K562 (cell line): ENCODE results near the gene ESAM. TPM values are rescaled to one million over a fixed set of nuclear protein-coding genes. Genes with fewer than 3 reads are reported as not detected.
A peak's percentile ranks its signal among the peaks of the same experiment; 100 is the strongest.

Source experiments
- EGR1 ChIP-seq: fragments of 450-650 bp; conservative IDR thresholded peaks from 2 replicates; pipeline ENCODE4 v1.6.1; 2017; ENCODE audit warnings: mild to moderate bottlenecking
- ETS2 ChIP-seq: IDR thresholded peaks from 2 replicates; pipeline ENCODE4 v1.6.1; 2016; ENCODE audit warnings: borderline replicate concordance, missing genetic modification characterization, mild to moderate bottlenecking, moderate library complexity, missing compliant biosample characterization; ENCODE audit not compliant: poor library complexity, severe bottlenecking
- FUS ChIP-seq: fragments of 200-400 bp; formaldehyde crosslinking; optimal IDR thresholded peaks from 2 replicates; pipeline ENCODE3; 2017; ENCODE audit warnings: low read depth, low read length
- GATAD2A ChIP-seq: fragments of 450-650 bp; IDR thresholded peaks from 2 replicates; pipeline ENCODE4 v1.6.1; 2017
- HDAC1 ChIP-seq, 2 experiments: fragments of 450-650 bp; IDR thresholded peaks; 2 replicates each; pipeline ENCODE4 v1.6.1; 2016 to 2017; ENCODE audit warnings: inconsistent platforms in 1 of 2, mild to moderate bottlenecking in 1 of 2, moderate library complexity in 1 of 2
- HMGN3 ChIP-seq: IDR thresholded peaks from 2 replicates; pipeline ENCODE4 v1.6.1; 2011; ENCODE audit warnings: borderline replicate concordance, low read depth, mild to moderate bottlenecking, mixed read lengths, low read length; ENCODE audit not compliant: insufficient read length; ENCODE audit errors: extremely low read depth
- HOXB6 ChIP-seq: fragments of 250-450 bp; sonication (Bioruptor Pico); IDR thresholded peaks from 2 replicates; pipeline ENCODE4 v1.5.1; 2022; ENCODE audit warnings: mild to moderate bottlenecking, borderline replicate concordance
- IRF2 ChIP-seq: sonication (generic); formaldehyde crosslinking; IDR thresholded peaks from 2 replicates; pipeline ENCODE4 v1.8.1; 2022; ENCODE audit warnings: mild to moderate bottlenecking, missing genetic modification reagents
- JUNB ChIP-seq: fragments of 450-650 bp; formaldehyde crosslinking; conservative IDR thresholded peaks from 2 replicates; pipeline ENCODE4 v1.4.0; 2020; ENCODE audit warnings: mild to moderate bottlenecking
- KLF1 ChIP-seq: fragments of 450-650 bp; IDR thresholded peaks from 2 replicates; pipeline ENCODE4 v1.6.1; 2016; ENCODE audit warnings: missing genetic modification characterization, missing compliant biosample characterization
- SETDB1 ChIP-seq: IDR thresholded peaks from one replicate; pipeline ENCODE4 v1.6.1; 2012; ENCODE audit warnings: low read length, control low read depth, inconsistent platforms
- SMC3 ChIP-seq: conservative IDR thresholded peaks from 2 replicates; pipeline ENCODE4 v1.6.1; 2011; ENCODE audit warnings: low read depth, low read length, improper control_type of control experiment; ENCODE audit not compliant: insufficient read depth
- TEAD4 ChIP-seq, 2 experiments: sonication (generic) in 1 of 2; formaldehyde crosslinking in 1 of 2; IDR thresholded peaks; 2 replicates each; pipeline versions ENCODE4 v1.6.1 to v1.8.0; 2012 to 2022; ENCODE audit warnings: borderline replicate concordance in 1 of 2, inconsistent platforms in 1 of 2, low read length in 1 of 2, mild to moderate bottlenecking in 1 of 2, missing genetic modification reagents in 1 of 2
- ZC3H11A ChIP-seq: IDR thresholded peaks from 2 replicates; pipeline ENCODE4 v1.6.1; 2012; ENCODE audit warnings: low read depth, low read length, improper control_type of control experiment
- ZFP36 ChIP-seq: fragments of 150-350 bp; IDR thresholded peaks from 2 replicates; pipeline ENCODE4 v1.6.1; 2018; ENCODE audit warnings: low read length, low read depth; ENCODE audit not compliant: partially characterized antibody
- ZKSCAN3 ChIP-seq: fragments of 250-450 bp; sonication (Bioruptor Pico); IDR thresholded peaks from 2 replicates; pipeline ENCODE4 v1.4.0; 2020
- ZNF408 ChIP-seq: fragments of 250-450 bp; sonication (Bioruptor Pico); IDR thresholded peaks from 2 replicates; pipeline ENCODE4 v1.4.0; 2020; ENCODE audit warnings: low read depth, mild to moderate bottlenecking, moderate library complexity
- ZNF639 ChIP-seq, 2 experiments: fragments of 200-800 bp in 1 of 2; sonication (Bioruptor generic) in 1 of 2; sonication (generic) in 1 of 2; formaldehyde crosslinking in 1 of 2; IDR thresholded peaks in 1 of 2; conservative IDR thresholded peaks in 1 of 2; 2 replicates each; pipeline versions ENCODE4 v1.5.0 to v1.6.1; 2016 to 2020; ENCODE audit warnings: missing compliant biosample characterization in 1 of 2, missing genetic modification characterization in 1 of 2, missing genetic modification reagents in 1 of 2
- polyA plus RNA-seq, 8 experiments: library from polyadenylated mRNA; depleted of rRNA in 4 of 8; stranded (reverse) in 5 of 8; unstranded in 3 of 8; fragments of >200 nt; fragmentation: Nextera tagmentation in 2 of 8; fragmentation: Illumina TruSeq in 1 of 8; extraction: Ambion mirVana in 2 of 8; extraction: Trizol in 1 of 8; gene quantifications; 2 replicates each; pipeline versions ENCODE4 v1.2.1 to v1.2.3, GENCODE V29; 2011 to 2014; ENCODE audit warnings: inconsistent platforms in 1 of 8, missing spikeins in 1 of 8
- total RNA-seq, 7 experiments: library from RNA; depleted of rRNA in 6 of 7; stranded (reverse); fragments of >200 nt in 6 of 7; fragmentation: Illumina TruSeq in 2 of 7; extraction: Trizol in 2 of 7; gene quantifications; 2 replicates each; pipeline versions ENCODE4 v1.2.1 to v1.2.3, GENCODE V29; 2011 to 2021; ENCODE audit warnings: low replicate concordance in 1 of 7
- TF ChIP-seq, protein P1 (sequence below): fragments of 450-650 bp; formaldehyde crosslinking; IDR thresholded peaks from 2 replicates; pipeline ENCODE4 v1.4.0; 2020; ENCODE audit warnings: mild to moderate bottlenecking, moderate library complexity
- TF ChIP-seq, protein P2 (sequence below), 3 experiments: IDR thresholded peaks in 2 of 3; conservative IDR thresholded peaks in 1 of 3; 2 replicates each; pipeline ENCODE4 v1.5.1; 2011 to 2012; ENCODE audit warnings: low read length in 3 of 3, mild to moderate bottlenecking in 3 of 3, control low read depth in 2 of 3, improper control_type of control experiment in 1 of 3, inconsistent platforms in 1 of 3, low read depth in 1 of 3, mixed read lengths in 1 of 3, moderate library complexity in 1 of 3; ENCODE audit not compliant: insufficient read depth in 2 of 3
- TF ChIP-seq, protein P3 (sequence below): fragments of 200-800 bp; sonication (Bioruptor generic); IDR thresholded peaks from 2 replicates; pipeline ENCODE4 v1.6.1; 2017; ENCODE audit warnings: missing genetic modification characterization, missing compliant biosample characterization

Gene ESAM
- total and polyA plus RNA-seq, 9 of the 15 experiments (the other 6 are each of a cell fraction or from before 2014, with no cell fraction given) = 0.06 to 1.5 (median 0.22) TPM

- TF ChIP-seq ZFP36 (no peak), JUNB (CRISPR knock-in tag) (no peak), SMC3 (peak; percentile 80), HMGN3 (no peak), GATAD2A (no peak), ZC3H11A (no peak), ZKSCAN3 (CRISPR knock-in tag) (no peak), FUS (no peak), ZNF408 (CRISPR knock-in tag) (no peak), EGR1 (peak; percentile 50), SETDB1 (no peak), ZNF639 (CRISPR knock-in tag; conservative IDR thresholded peaks at IDR 0.05 in 1 of 2, IDR thresholded peaks at IDR 0.05 in 1 of 2) (no peak), TEAD4 (IDR thresholded peaks at IDR 0.05; ENCODE audit: low read length) (0 out of 2 replicates have a peak, but pooled peaks have one; percentile 17), TEAD4 (CRISPR knock-in tag; IDR thresholded peaks at IDR 0.05; ENCODE audit: borderline replicate concordance) (no peak), HDAC1 (IDR thresholded peaks at IDR 0.05) (0 out of 4 replicates have a peak, but pooled peaks of 1 of the 2 experiments have one; percentile 24), KLF1 (tag) (no peak), IRF2 (CRISPR knock-in tag) (no peak), ETS2 (tag) (no peak), HOXB6 (CRISPR knock-in tag) (no peak)
- TF ChIP-seq, protein P1, sequence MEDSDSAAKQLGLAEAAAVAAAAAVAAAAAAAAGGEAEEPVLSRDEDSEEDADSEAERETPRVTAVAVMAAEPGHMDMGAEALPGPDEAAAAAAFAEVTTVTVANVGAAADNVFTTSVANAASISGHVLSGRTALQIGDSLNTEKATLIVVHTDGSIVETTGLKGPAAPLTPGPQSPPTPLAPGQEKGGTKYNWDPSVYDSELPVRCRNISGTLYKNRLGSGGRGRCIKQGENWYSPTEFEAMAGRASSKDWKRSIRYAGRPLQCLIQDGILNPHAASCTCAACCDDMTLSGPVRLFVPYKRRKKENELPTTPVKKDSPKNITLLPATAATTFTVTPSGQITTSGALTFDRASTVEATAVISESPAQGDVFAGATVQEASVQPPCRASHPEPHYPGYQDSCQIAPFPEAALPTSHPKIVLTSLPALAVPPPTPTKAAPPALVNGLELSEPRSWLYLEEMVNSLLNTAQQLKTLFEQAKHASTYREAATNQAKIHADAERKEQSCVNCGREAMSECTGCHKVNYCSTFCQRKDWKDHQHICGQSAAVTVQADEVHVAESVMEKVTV (CRISPR knock-in tag) = 0 out of 2 replicates have a peak, but pooled peaks have one; percentile 26
- TF ChIP-seq, protein P2, sequence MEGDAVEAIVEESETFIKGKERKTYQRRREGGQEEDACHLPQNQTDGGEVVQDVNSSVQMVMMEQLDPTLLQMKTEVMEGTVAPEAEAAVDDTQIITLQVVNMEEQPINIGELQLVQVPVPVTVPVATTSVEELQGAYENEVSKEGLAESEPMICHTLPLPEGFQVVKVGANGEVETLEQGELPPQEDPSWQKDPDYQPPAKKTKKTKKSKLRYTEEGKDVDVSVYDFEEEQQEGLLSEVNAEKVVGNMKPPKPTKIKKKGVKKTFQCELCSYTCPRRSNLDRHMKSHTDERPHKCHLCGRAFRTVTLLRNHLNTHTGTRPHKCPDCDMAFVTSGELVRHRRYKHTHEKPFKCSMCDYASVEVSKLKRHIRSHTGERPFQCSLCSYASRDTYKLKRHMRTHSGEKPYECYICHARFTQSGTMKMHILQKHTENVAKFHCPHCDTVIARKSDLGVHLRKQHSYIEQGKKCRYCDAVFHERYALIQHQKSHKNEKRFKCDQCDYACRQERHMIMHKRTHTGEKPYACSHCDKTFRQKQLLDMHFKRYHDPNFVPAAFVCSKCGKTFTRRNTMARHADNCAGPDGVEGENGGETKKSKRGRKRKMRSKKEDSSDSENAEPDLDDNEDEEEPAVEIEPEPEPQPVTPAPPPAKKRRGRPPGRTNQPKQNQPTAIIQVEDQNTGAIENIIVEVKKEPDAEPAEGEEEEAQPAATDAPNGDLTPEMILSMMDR (IDR thresholded peaks at IDR 0.05 in 2 of 3, conservative IDR thresholded peaks at IDR 0.05 in 1 of 3; ENCODE audit: insufficient read depth in 2 of 3, low read depth in 1 of 3, low read length in 3 of 3) = peak; percentile 82 to 84 (median 84)
- TF ChIP-seq, protein P3, sequence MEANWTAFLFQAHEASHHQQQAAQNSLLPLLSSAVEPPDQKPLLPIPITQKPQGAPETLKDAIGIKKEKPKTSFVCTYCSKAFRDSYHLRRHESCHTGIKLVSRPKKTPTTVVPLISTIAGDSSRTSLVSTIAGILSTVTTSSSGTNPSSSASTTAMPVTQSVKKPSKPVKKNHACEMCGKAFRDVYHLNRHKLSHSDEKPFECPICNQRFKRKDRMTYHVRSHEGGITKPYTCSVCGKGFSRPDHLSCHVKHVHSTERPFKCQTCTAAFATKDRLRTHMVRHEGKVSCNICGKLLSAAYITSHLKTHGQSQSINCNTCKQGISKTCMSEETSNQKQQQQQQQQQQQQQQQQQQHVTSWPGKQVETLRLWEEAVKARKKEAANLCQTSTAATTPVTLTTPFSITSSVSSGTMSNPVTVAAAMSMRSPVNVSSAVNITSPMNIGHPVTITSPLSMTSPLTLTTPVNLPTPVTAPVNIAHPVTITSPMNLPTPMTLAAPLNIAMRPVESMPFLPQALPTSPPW = peak; percentile 89
Measured at GRCh38 chr11:124763156-124763947, 1.3 kb upstream of the ESAM start (continued).
